Karpas-422 (cell line): ENCODE results near the gene FXYD3. TPM values are rescaled to one million over a fixed set of nuclear protein-coding genes. Genes with fewer than 3 reads are reported as not detected.
A peak's percentile ranks its signal among the peaks of the same experiment; 100 is the strongest.
"Not testable (repeated sequence)": the region's sequence is repeated elsewhere in the genome, so short reads cannot be mapped to it uniquely, and the experiment has no call there.

Experiments
- DNase-seq: peaks from one replicate; pipeline ENCODE4 v3.0.0-alpha.2; 2015
- H2AFZ ChIP-seq: fragments of 200-600 bp; sonication (generic); 2 replicates; pipeline ENCODE4 v1.6.1; 2014; ENCODE audit warnings: antibody characterized with exemption, low read length, mixed read lengths
- H3K27ac ChIP-seq: fragments of 200-600 bp; sonication (generic); 2 replicates; pipeline ENCODE4 v1.5.1; 2014; ENCODE audit warnings: mild to moderate bottlenecking, low read length, moderate library complexity
- H3K27me3 ChIP-seq: fragments of 200-600 bp; sonication (generic); 2 replicates; pipeline ENCODE4 v1.6.1; 2014; ENCODE audit warnings: low read length, mixed read lengths
- H3K36me3 ChIP-seq: fragments of 200-600 bp; sonication (generic); 2 replicates; pipeline ENCODE4 v1.6.1; 2014; ENCODE audit warnings: low read length, mixed read lengths; ENCODE audit not compliant: insufficient read depth
- H3K4me1 ChIP-seq: fragments of 200-600 bp; sonication (generic); 2 replicates; pipeline ENCODE4 v1.6.1; 2014; ENCODE audit warnings: mild to moderate bottlenecking, low read length, mixed read lengths
- H3K4me2 ChIP-seq: fragments of 200-600 bp; sonication (generic); 2 replicates; pipeline ENCODE4 v1.6.1; 2014; ENCODE audit warnings: low read length, low read depth, mild to moderate bottlenecking; ENCODE audit not compliant: poor library complexity, severe bottlenecking
- H3K4me3 ChIP-seq: fragments of 200-600 bp; sonication (generic); 2 replicates; pipeline ENCODE4 v1.5.1; 2014; ENCODE audit warnings: mild to moderate bottlenecking, antibody characterized with exemption, low read length, mixed read lengths
- H3K79me2 ChIP-seq: fragments of 200-600 bp; sonication (generic); 2 replicates; pipeline ENCODE4 v1.6.1; 2014; ENCODE audit warnings: mild to moderate bottlenecking, low read length, mixed read lengths
- H3K9ac ChIP-seq: fragments of 200-600 bp; sonication (generic); 2 replicates; pipeline ENCODE4 v1.6.0; 2014; ENCODE audit warnings: low read length
- H3K9me2 ChIP-seq: fragments of 200-600 bp; sonication (generic), shearing (Covaris generic); replicated peaks from 2 replicates; pipeline ENCODE4 v1.6.0; 2014; ENCODE audit warnings: mild to moderate bottlenecking, low read length, moderate library complexity; ENCODE audit not compliant: insufficient read depth
- H3K9me3 ChIP-seq: fragments of 300-700, 200-600 bp; sonication (generic); 2 replicates; pipeline ENCODE4 v1.6.1; 2014; ENCODE audit warnings: low read length, mixed read lengths
- H4K20me1 ChIP-seq: fragments of 200-600 bp; sonication (generic); 2 replicates; pipeline ENCODE4 v1.6.1; 2014; ENCODE audit warnings: mild to moderate bottlenecking, antibody characterized with exemption, low read length, low read depth; ENCODE audit not compliant: insufficient read depth
- total RNA-seq: library from RNA; depleted of rRNA; stranded (reverse); fragments of >200 nt; shearing (Covaris generic); gene quantifications from 2 replicates; pipeline ENCODE4 v1.2.3, GENCODE V29; 2014; ENCODE audit warnings: low replicate concordance

The FXYD3 gene
- total RNA-seq, 1 experiment from 2014 or later: not detected

DNA sequence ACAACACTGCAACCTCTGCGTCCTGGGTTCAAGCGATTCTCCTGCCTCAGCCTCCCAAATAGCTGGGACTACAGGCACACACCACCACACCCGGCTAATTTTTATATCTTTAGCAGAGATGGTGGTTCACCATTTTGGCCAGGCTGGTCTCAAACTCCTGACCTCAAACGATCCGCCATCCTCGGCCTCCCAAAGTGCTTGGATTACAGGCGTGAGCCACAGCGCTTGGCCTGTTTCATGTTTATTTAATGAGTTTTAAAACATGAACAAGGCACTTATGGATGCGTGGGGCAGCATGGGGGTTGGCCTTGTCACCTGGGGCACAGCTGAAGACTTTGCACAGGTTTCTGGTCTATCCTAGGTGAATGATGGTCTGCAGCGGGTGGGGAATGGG lies 37.5 kb downstream of the FXYD3 start:
- Histone ChIP-seq H3K79me2 (peaks cover 20% of the 10 kb centered on the region), H3K36me3 (peaks cover 13% of the 10 kb centered on the region; the same call in 1 of the 2 replicates), H3K4me1 (peaks cover 21% of the 10 kb centered on the region)
- not testable (repeated sequence) for H3K9me2 ChIP-seq, H3K9me3 ChIP-seq, H2AFZ ChIP-seq, H3K27me3 ChIP-seq, DNase-seq, H3K4me2 ChIP-seq, H4K20me1 ChIP-seq, H3K9ac ChIP-seq, H3K27ac ChIP-seq, H3K4me3 ChIP-seq

- Histone ChIP-seq H2AFZ (peak overlapping the region; percentile 96), H3K4me2 (peak overlapping the region; percentile 98), H3K9ac (peak overlapping the region; percentile 92), H3K36me3 (peaks cover 16% of the 10 kb centered on the region; the same call in 1 of the 2 replicates), H3K9me3 (no peaks in the 10 kb centered on the region), H4K20me1 (no peaks in the 10 kb centered on the region), H3K9me2 (no peaks in the 10 kb centered on the region), H3K27me3 (no peaks in the 10 kb centered on the region), H3K79me2 (peaks cover 20% of the 10 kb centered on the region), H3K27ac (no peak overlapping the region), H3K4me1 (peaks cover 21% of the 10 kb centered on the region), H3K4me3 (peak overlapping the region; percentile 96)
- peak; percentile 81 for DNase-seq
Measured at GRCh38 chr19:35153701-35154524, 38.3 kb downstream of the FXYD3 start.

DNA sequence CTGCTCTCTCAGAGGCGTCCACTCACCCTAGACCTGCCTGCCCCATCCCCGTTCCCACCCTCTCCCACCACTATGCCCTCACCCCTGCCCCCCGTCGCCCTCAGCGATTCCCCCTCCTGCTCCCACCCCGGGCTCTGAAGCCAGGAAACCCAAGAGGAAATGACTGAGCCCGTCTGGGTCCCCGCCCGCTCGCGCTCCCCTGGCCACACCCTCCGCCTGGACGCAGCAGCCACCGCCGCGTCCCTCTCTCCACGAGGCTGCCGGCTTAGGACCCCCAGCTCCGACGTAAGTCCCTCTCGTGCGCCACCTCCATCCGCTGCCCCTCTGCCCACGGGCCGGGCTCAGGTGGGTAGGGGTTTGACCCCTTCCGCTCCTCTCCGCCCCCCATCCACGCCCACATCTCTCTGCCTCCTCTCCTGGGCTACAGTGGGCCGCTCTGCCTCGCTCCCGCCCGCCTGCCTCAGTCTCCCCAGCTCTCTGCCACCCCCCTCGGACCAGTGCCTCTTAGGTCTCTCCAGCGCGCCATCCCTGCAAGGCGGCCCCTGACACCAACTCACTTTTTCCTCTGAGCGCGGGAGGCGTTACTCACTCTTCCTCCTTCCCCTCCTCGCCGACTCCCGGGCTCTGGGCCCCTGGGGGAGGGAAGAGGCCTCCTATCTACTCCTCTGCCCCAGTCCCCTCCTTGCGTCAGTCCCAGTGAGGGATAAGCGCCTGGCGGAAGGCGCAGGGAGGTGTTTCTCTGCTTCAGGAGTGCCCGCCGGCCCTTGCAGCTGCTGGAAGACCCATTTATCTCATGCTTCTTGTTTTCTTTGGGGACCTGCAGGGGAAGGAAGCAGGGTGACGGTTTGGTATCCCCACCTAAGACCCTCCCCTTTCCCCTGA lies 39.1 kb downstream of the FXYD3 start, which contains the start of gene FXYD5:
Gene FXYD5, plus strand, starts transcription at position 211 of the 882 bp plus-strand sequence. CDS start 816 bp downstream, outside the sequence.
- no peaks in the 10 kb centered on the region for H3K27me3 ChIP-seq
- H3K4me2 ChIP-seq: peak within 1 kb of the TSS; percentile 98
- H3K9me2 ChIP-seq: no peaks in the 10 kb centered on the region
- peaks cover 21% of the 10 kb centered on the region for H3K4me1 ChIP-seq
- H3K36me3 ChIP-seq: peaks cover 23% of the 10 kb centered on the region
- no peaks in the 10 kb centered on the region for H4K20me1 ChIP-seq
- peak within 1 kb of the TSS; percentile 37; the same call in 1 of the 2 replicates for H3K27ac ChIP-seq
- H3K79me2 ChIP-seq: peaks cover 20% of the 10 kb centered on the region
- peak; percentile 83 for DNase-seq
- H2AFZ ChIP-seq: peak within 1 kb of the TSS; percentile 96
- peak within 1 kb of the TSS; percentile 96 for H3K4me3 ChIP-seq
- H3K9me3 ChIP-seq: no peaks in the 10 kb centered on the region
- peak within 1 kb of the TSS; percentile 92 for H3K9ac ChIP-seq

- Histone ChIP-seq H3K4me1 (peaks cover 21% of the 10 kb centered on the region), H3K79me2 (peaks cover 20% of the 10 kb centered on the region), H2AFZ (peak overlapping the region; percentile 96), H3K27ac (peak overlapping the region; percentile 37; the same call in 1 of the 2 replicates), H3K36me3 (peaks cover 23% of the 10 kb centered on the region), H3K9ac (peak overlapping the region; percentile 92), H3K4me3 (peak overlapping the region; percentile 96), H3K9me3 (no peaks in the 10 kb centered on the region), H3K4me2 (peak overlapping the region; percentile 98), H4K20me1 (no peaks in the 10 kb centered on the region), H3K9me2 (no peaks in the 10 kb centered on the region), H3K27me3 (no peaks in the 10 kb centered on the region)
- DNase-seq: peak; percentile 63
Measured at GRCh38 chr19:35155441-35155840, 39.8 kb downstream of the FXYD3 start.

- peak overlapping the region; percentile 98 for H3K4me2 ChIP-seq
- peaks cover under 1% of the 10 kb centered on the region; the same call in 1 of the 2 replicates for H3K9me3 ChIP-seq
- peak overlapping the region; percentile 92 for H3K9ac ChIP-seq
- no peaks in the 10 kb centered on the region for H4K20me1 ChIP-seq
- peaks cover 20% of the 10 kb centered on the region for H3K79me2 ChIP-seq
- no peaks in the 10 kb centered on the region for H3K27me3 ChIP-seq
- no peak for DNase-seq
- H3K9me2 ChIP-seq: no peaks in the 10 kb centered on the region
- H3K27ac ChIP-seq: 0 out of 2 replicates have a peak overlapping the region, but pooled peaks have one; percentile 37
- H3K4me3 ChIP-seq: peak overlapping the region; percentile 96
- peaks cover 21% of the 10 kb centered on the region for H3K4me1 ChIP-seq
- peaks cover 30% of the 10 kb centered on the region for H3K36me3 ChIP-seq
- H2AFZ ChIP-seq: peak overlapping the region; percentile 96
Measured at GRCh38 chr19:35155981-35156672, 40.5 kb downstream of the FXYD3 start.

DNA sequence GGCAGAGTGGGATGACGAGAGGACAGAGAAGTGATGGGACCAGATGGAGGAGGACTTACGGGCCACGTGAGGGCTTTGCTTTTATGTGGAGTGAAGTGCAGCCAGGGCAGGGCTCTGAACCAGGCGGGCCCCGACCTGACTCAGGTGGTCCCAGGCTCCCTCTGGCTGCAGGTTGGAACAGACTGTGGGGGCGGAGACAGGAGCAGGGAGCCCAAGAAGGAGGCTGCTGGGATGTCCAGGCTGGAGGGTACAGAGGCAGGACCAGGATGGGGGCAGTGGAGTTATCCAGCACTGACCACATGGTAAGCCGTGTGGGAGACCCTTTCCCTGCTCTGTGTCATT lies 41.0 kb downstream of the FXYD3 start:
- H3K36me3 ChIP-seq: peaks cover 35% of the 10 kb centered on the region
- no peak for DNase-seq
- H2AFZ ChIP-seq: no peak overlapping the region
- no peak overlapping the region for H3K9ac ChIP-seq
- peaks cover 20% of the 10 kb centered on the region for H3K79me2 ChIP-seq
- peaks cover 21% of the 10 kb centered on the region for H3K4me1 ChIP-seq
- no peaks in the 10 kb centered on the region for H4K20me1 ChIP-seq
- H3K9me2 ChIP-seq: no peaks in the 10 kb centered on the region
- H3K27me3 ChIP-seq: no peaks in the 10 kb centered on the region
- no peak overlapping the region for H3K4me3 ChIP-seq
- H3K27ac ChIP-seq: no peak overlapping the region
- no peak overlapping the region for H3K4me2 ChIP-seq
- H3K9me3 ChIP-seq: peaks cover 4% of the 10 kb centered on the region

DNA sequence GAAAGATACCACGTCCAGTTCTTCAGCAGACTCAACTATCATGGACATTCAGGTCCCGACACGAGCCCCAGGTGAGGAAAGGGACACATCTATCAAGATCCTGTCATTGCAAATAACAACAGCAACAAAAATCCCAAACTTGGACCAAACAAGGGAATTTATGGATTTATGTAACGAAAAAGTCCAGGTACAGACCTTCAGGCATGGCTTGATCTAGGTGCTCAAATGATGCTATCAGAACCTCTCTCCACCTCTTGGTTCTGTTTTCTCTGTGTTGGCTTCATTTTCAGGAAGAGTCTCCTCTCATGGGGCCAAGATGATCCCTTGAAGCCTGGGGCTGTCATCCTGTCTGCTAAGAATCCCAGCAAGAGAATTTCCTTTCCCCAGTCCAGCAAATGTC lies 41.8 kb downstream of the FXYD3 start:
- Histone ChIP-seq H3K36me3 (peaks cover 43% of the 10 kb centered on the region), H3K27ac (no peak overlapping the region), H3K4me2 (no peak overlapping the region), H4K20me1 (no peaks in the 10 kb centered on the region), H3K9me2 (no peaks in the 10 kb centered on the region), H3K4me1 (peaks cover 21% of the 10 kb centered on the region), H3K27me3 (no peaks in the 10 kb centered on the region), H3K9ac (no peak overlapping the region), H3K9me3 (peaks cover 7% of the 10 kb centered on the region), H2AFZ (no peak overlapping the region), H3K4me3 (no peak overlapping the region), H3K79me2 (peaks cover 20% of the 10 kb centered on the region)
- DNase-seq: no peak
